Subcutaneous adipose tissue (tissue), 4 donors: Measurements from ENCODE around the gene LGR5. TPM values are rescaled to one million over a fixed set of nuclear protein-coding genes. Genes with fewer than 3 reads are reported as not detected.

Experiments
- CTCF ChIP-seq: fragments of 450-650 bp; IDR thresholded peaks from one replicate; pipeline ENCODE4 v1.5.1; 2016; ENCODE audit warnings: low read depth, mild to moderate bottlenecking, control low read depth, antibody characterized with exemption, moderate library complexity
- total RNA-seq, 4 donors: library from RNA; depleted of rRNA; stranded (reverse); fragments of >200 nt; gene quantifications; one replicate each; pipeline ENCODE4 v1.1.0, GENCODE V29; 2016

The LGR5 gene
- total RNA-seq, 4 donors from 2014 or later: 0.17 to 0.88 (median 0.35) TPM

DNA sequence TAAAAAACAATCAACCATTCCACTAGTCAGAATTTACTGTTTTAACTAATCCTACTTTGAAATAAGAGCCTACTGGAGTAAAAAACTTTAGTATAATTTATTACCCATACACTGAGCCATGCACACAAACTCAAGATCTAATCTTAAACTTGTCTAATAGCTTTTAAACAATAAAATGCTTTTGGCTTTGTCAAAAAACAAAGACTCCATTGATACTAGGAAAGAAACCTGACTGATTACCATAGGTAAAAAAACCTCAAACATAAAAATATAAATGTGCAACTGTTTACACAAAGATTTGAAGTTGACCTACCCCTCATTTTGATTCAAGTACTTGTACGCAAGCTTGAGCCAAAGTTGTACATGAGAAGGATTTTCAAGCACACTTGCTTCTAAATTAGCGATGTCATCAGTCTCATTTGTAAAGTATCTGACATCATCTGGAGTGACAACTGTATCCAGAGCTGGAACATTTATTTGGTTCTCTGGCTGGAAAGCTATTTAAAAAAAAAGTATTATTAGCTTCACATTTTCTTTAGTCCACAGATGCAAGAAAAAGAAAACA lies 187.9 kb downstream of the LGR5 start:
- TF ChIP-seq CTCF: no peak

Other genes with a start within 250 kb of the LGR5 start
- 100 to 1,000 TPM in 1 of 4 donors, 10 to 100 TPM in 3; 68.7 to 117 (median 83.4) TPM for gene ZFC3H1, start 224.1 kb downstream of the LGR5 start, total RNA-seq
- gene THAP2, start 224.5 kb downstream of the LGR5 start, total RNA-seq: 1 to 10 TPM; 1.5 to 3.9 (median 2.2) TPM
- gene TMEM19, start 246.3 kb downstream of the LGR5 start, total RNA-seq: 10 to 100 TPM; 19.6 to 31.4 (median 21.6) TPM